Measurements from ENCODE around the gene ADAMTS15. TPM values are rescaled to one million over a fixed set of nuclear protein-coding genes. Genes with fewer than 3 reads are reported as not detected.

ADAMTS15 gene
- total RNA-seq, 6 experiments from 2014 or later, result 0.19 to 1.1 (median 0.31) TPM; not detected in 1

GRCh38 chr11:130424613-130425140, 23.8 kb upstream of the ADAMTS15 start:
- Histone ChIP-seq H3K36me3 (no peaks in the 10 kb centered on the region), H3K9me3 (no peaks in the 10 kb centered on the region), H3K27ac (no peak overlapping the region), H3K27me3 (peaks cover 6 to 7% of the 10 kb centered on the region in 2 donors), H3K4me3 (no peak overlapping the region), H3K4me1 (peaks cover 0 to 15% (median 2%) of the 10 kb centered on the region in 4 donors)
- TF ChIP-seq, protein P1, sequence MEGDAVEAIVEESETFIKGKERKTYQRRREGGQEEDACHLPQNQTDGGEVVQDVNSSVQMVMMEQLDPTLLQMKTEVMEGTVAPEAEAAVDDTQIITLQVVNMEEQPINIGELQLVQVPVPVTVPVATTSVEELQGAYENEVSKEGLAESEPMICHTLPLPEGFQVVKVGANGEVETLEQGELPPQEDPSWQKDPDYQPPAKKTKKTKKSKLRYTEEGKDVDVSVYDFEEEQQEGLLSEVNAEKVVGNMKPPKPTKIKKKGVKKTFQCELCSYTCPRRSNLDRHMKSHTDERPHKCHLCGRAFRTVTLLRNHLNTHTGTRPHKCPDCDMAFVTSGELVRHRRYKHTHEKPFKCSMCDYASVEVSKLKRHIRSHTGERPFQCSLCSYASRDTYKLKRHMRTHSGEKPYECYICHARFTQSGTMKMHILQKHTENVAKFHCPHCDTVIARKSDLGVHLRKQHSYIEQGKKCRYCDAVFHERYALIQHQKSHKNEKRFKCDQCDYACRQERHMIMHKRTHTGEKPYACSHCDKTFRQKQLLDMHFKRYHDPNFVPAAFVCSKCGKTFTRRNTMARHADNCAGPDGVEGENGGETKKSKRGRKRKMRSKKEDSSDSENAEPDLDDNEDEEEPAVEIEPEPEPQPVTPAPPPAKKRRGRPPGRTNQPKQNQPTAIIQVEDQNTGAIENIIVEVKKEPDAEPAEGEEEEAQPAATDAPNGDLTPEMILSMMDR (IDR thresholded peaks at IDR 0.05), result no peak
- TF ChIP-seq POLR2A (IDR thresholded peaks at IDR 0.05), result no peak
- ATAC-seq (no peak), DNase-seq (no peak)
- 95% methylated on average over 4 of the region's 14 CpGs for WGBS (ENCODE audit: insufficient coverage, low coverage, low lambda C conversion rate, missing lambda C conversion rate)
- intact Hi-C loops (cut with DNase I), result loop anchor here in 1 of 2 donors (5.0 to 10.0 kb wide), 2 partner anchors 210 to 438 kb away; no protein-coding TSS in a partner anchor

- intact Hi-C loops (cut with DNase I), result loop anchor here in 1 of 2 donors (5.0 to 10.0 kb wide), 2 partner anchors 210 to 437 kb away; no protein-coding TSS in a partner anchor
- Histone ChIP-seq H3K9me3 (no peaks in the 10 kb centered on the region), H3K27me3 (peaks cover 6 to 12% of the 10 kb centered on the region in 2 donors), H3K4me1 (peaks cover 0 to 15% (median 2%) of the 10 kb centered on the region in 4 donors), H3K27ac (no peak overlapping the region), H3K36me3 (no peaks in the 10 kb centered on the region), H3K4me3 (no peak overlapping the region)
- TF ChIP-seq, protein P1 (IDR thresholded peaks at IDR 0.05), result no peak
- no peak for TF ChIP-seq POLR2A (IDR thresholded peaks at IDR 0.05)
- ATAC-seq (no peak), DNase-seq (no peak)
- WGBS (ENCODE audit: insufficient coverage, low coverage, low lambda C conversion rate, missing lambda C conversion rate), result 88% methylated on average over 2 of the region's 8 CpGs
Observed at GRCh38 chr11:130425156-130425555, 23.3 kb upstream of the ADAMTS15 start.

- H3K4me3 ChIP-seq, result no peak overlapping the region
- H3K4me1 ChIP-seq, result peaks cover 0 to 12% (median 2%) of the 10 kb centered on the region in 4 donors
- no peak for ATAC-seq
- H3K27me3 ChIP-seq, result peaks cover 6 to 13% of the 10 kb centered on the region in 2 donors
- H3K9me3 ChIP-seq, result no peaks in the 10 kb centered on the region
- H3K36me3 ChIP-seq, result no peaks in the 10 kb centered on the region
- TF ChIP-seq, protein P1 (IDR thresholded peaks at IDR 0.05), result no peak
- TF ChIP-seq POLR2A (IDR thresholded peaks at IDR 0.05), result no peak
- intact Hi-C loops (cut with DNase I), result loop anchor here in 1 of 2 donors (5.0 to 10.0 kb wide), 2 partner anchors 212 to 436 kb away; no protein-coding TSS in a partner anchor
- 23% methylated on average over 2 of the region's 5 CpGs for WGBS (ENCODE audit: insufficient coverage, low coverage, low lambda C conversion rate, missing lambda C conversion rate)
- DNase-seq, result no peak
- no peak overlapping the region for H3K27ac ChIP-seq
Observed at GRCh38 chr11:130426223-130426836, 22.1 kb upstream of the ADAMTS15 start.

GRCh38 chr11:130426837-130427341, 21.6 kb upstream of the ADAMTS15 start:
- no peaks in the 10 kb centered on the region for H3K36me3 ChIP-seq
- H3K4me3 ChIP-seq, result no peak overlapping the region
- 20% methylated on average over 17 of the region's 18 CpGs for WGBS (ENCODE audit: insufficient coverage, low coverage, low lambda C conversion rate, missing lambda C conversion rate)

More at GRCh38 chr11:130426837-130427341, 21.6 kb upstream of the ADAMTS15 start:
- ATAC-seq (peak; percentile 36 to 57 (median 52)), DNase-seq (peak in 1 of 3 donors; percentile 65)
- intact Hi-C loops (cut with DNase I), result loop anchor here in 1 of 2 donors (5.0 to 10.0 kb wide), 2 partner anchors 212 to 435 kb away; no protein-coding TSS in a partner anchor
- Histone ChIP-seq H3K9me3 (no peaks in the 10 kb centered on the region), H3K27me3 (peaks cover 6 to 13% of the 10 kb centered on the region in 2 donors), H3K27ac (no peak overlapping the region), H3K4me1 (peaks cover 0 to 12% (median 2%) of the 10 kb centered on the region in 4 donors)
- no peak for TF ChIP-seq POLR2A (IDR thresholded peaks at IDR 0.05)
- TF ChIP-seq, protein P1 (IDR thresholded peaks at IDR 0.05), result no peak
